ENCODE measurements around the gene PCDH9. TPM values are rescaled to one million over a fixed set of nuclear protein-coding genes. Genes with fewer than 3 reads are reported as not detected.

Gene PCDH9
- total RNA-seq, 1 experiment from 2014 or later: 0.11 TPM

DNA sequence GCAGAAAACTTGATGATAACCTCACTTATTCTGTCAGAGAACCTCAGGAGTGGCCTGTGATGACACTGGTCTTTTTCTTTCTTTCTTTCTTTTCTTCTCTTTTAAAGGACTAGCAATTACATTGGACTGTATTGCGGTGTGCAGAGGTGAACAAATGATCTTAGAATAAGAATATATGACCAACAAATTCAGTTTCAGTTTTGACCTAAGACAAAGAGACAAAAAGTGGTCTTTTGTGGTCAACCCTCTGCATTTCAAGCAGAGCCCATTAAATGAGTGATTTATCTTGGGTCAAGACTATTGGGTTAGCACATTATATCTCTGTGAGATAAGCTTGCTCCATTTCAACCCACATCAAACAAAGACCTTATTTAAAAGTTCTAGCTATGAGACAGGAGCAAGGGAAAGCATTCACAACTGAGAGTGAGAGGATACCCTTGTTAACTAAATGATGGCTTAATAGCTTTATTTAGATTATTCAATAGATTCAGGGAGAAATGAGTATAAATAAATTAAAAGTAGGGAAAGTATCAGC lies 644.4 kb downstream of the PCDH9 start:
- no peaks in the 10 kb centered on the region for H3K4me1 Mint-ChIP-seq (ENCODE audit: low read depth, unreplicated experiment)
- Histone ChIP-seq H3K27me3 (replicated peaks; ENCODE audit: control insufficient read depth, insufficient read depth, low read length) (no peaks in the 10 kb centered on the region), H3K4me1 (no peaks in the 10 kb centered on the region), H3K36me3 (ENCODE audit: control insufficient read depth, insufficient read depth, low read length) (no peaks in the 10 kb centered on the region), H3K9me3 (no peaks in the 10 kb centered on the region), H3K4me3 (ENCODE audit: low read depth, low read length) (no peak overlapping the region)
- no peak for DNase-seq
- intact Hi-C loops (cut with micrococcal nuclease; ENCODE audit: unreplicated experiment): no loop called here
- ChIA-PET POLR2A (no interaction called here), CTCF (no interaction called here)
- H3K27ac Mint-ChIP-seq (ENCODE audit: unreplicated experiment): no peak overlapping the region
- H3K27me3 Mint-ChIP-seq (ENCODE audit: insufficient read depth, unreplicated experiment): peaks cover 4% of the 10 kb centered on the region
- no peaks in the 10 kb centered on the region for H3K36me3 Mint-ChIP-seq (ENCODE audit: insufficient read depth, unreplicated experiment)
- no peak overlapping the region for H3K4me3 Mint-ChIP-seq (ENCODE audit: unreplicated experiment)
- no TSS peak for BruUV-seq (replicated peaks)
- no peaks in the 10 kb centered on the region for H3K9me3 Mint-ChIP-seq (ENCODE audit: unreplicated experiment)
- no peak for TF ChIP-seq CTCF (IDR thresholded peaks at IDR 0.05; ENCODE audit: insufficient read depth in 1 of 2, low read depth in 1 of 2, low read length in 1 of 2, severe bottlenecking in 1 of 2, unreplicated experiment in 1 of 2)

DNA sequence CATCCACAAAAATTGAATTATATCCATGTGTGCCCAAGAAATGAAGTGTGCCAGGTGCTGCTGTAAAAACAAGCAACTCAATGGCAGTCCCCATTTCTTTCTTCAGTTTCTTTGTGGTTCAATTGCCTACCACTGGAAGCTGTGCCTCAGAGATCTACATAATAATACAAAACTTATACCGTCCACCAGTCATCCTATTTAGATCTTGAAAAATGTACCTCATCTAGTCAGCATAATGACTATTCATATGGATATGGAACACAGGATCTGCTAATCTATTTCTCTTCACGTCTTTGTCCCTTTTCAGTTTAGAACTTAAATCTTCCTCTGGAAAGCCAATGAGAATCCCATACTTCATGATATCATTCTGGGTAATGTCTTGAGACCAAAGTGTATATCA lies 648.5 kb downstream of the PCDH9 start:
- no peak overlapping the region for H3K4me3 ChIP-seq (ENCODE audit: low read depth, low read length)
- ChIA-PET CTCF (no interaction called here), POLR2A (no interaction called here)
- no peak overlapping the region for H3K4me3 Mint-ChIP-seq (ENCODE audit: unreplicated experiment)
- no peaks in the 10 kb centered on the region for H3K4me1 Mint-ChIP-seq (ENCODE audit: low read depth, unreplicated experiment)
- H3K9me3 ChIP-seq: no peaks in the 10 kb centered on the region
- H3K9me3 Mint-ChIP-seq (ENCODE audit: unreplicated experiment): no peaks in the 10 kb centered on the region
- DNase-seq: no peak
- no peaks in the 10 kb centered on the region for H3K36me3 Mint-ChIP-seq (ENCODE audit: insufficient read depth, unreplicated experiment)
- H3K27me3 ChIP-seq (replicated peaks; ENCODE audit: control insufficient read depth, insufficient read depth, low read length): no peaks in the 10 kb centered on the region
- H3K27me3 Mint-ChIP-seq (ENCODE audit: insufficient read depth, unreplicated experiment): peaks cover 4% of the 10 kb centered on the region
- H3K36me3 ChIP-seq (ENCODE audit: control insufficient read depth, insufficient read depth, low read length): no peaks in the 10 kb centered on the region
- intact Hi-C loops (cut with micrococcal nuclease; ENCODE audit: unreplicated experiment): no loop called here
- H3K4me1 ChIP-seq: no peaks in the 10 kb centered on the region
- TF ChIP-seq CTCF (IDR thresholded peaks at IDR 0.05; ENCODE audit: insufficient read depth in 1 of 2, low read depth in 1 of 2, low read length in 1 of 2, severe bottlenecking in 1 of 2, unreplicated experiment in 1 of 2): no peak
- BruUV-seq (replicated peaks): no TSS peak
- no peak overlapping the region for H3K27ac Mint-ChIP-seq (ENCODE audit: unreplicated experiment)

GRCh38 chr13:66578305-66578704 lies 651.8 kb downstream of the PCDH9 start:
- ChIA-PET POLR2A (no interaction called here), CTCF (no interaction called here)
- intact Hi-C loops (cut with micrococcal nuclease; ENCODE audit: unreplicated experiment): no loop called here
- no peaks in the 10 kb centered on the region for H3K36me3 ChIP-seq (ENCODE audit: control insufficient read depth, insufficient read depth, low read length)
- H3K9me3 ChIP-seq: no peaks in the 10 kb centered on the region
- H3K27me3 Mint-ChIP-seq (ENCODE audit: insufficient read depth, unreplicated experiment): no peaks in the 10 kb centered on the region
- no peak overlapping the region for H3K4me3 Mint-ChIP-seq (ENCODE audit: unreplicated experiment)
- H3K9me3 Mint-ChIP-seq (ENCODE audit: unreplicated experiment): no peaks in the 10 kb centered on the region
- H3K4me1 Mint-ChIP-seq (ENCODE audit: low read depth, unreplicated experiment): no peaks in the 10 kb centered on the region
- no peak overlapping the region for H3K4me3 ChIP-seq (ENCODE audit: low read depth, low read length)
- no TSS peak for BruUV-seq (replicated peaks)
- H3K4me1 ChIP-seq: no peaks in the 10 kb centered on the region
- no peak overlapping the region for H3K27ac Mint-ChIP-seq (ENCODE audit: unreplicated experiment)
- no peak for DNase-seq
- no peaks in the 10 kb centered on the region for H3K36me3 Mint-ChIP-seq (ENCODE audit: insufficient read depth, unreplicated experiment)
- no peak for TF ChIP-seq CTCF (IDR thresholded peaks at IDR 0.05; ENCODE audit: insufficient read depth in 1 of 2, low read depth in 1 of 2, low read length in 1 of 2, severe bottlenecking in 1 of 2, unreplicated experiment in 1 of 2)
- no peaks in the 10 kb centered on the region for H3K27me3 ChIP-seq (replicated peaks; ENCODE audit: control insufficient read depth, insufficient read depth, low read length)

Data from Caco-2 (cell line).